ENCODE results near the gene PRDX6. TPM values are rescaled to one million over a fixed set of nuclear protein-coding genes. Genes with fewer than 3 reads are reported as not detected.

PRDX6 gene
- total RNA-seq, 1 donor from 2014 or later, result 95.8 TPM

Other genes starting within 250 kb of the PRDX6 start
- 1.7 TPM for gene SLC9C2, start 125.7 kb downstream of the PRDX6 start, total RNA-seq (ENCODE audit: insufficient read depth, low replicate concordance)
- not detected for gene TEX50, start 158.0 kb downstream of the PRDX6 start, total RNA-seq (ENCODE audit: insufficient read depth, low replicate concordance)
- 10.1 TPM for gene ANKRD45, start 192.5 kb downstream of the PRDX6 start, total RNA-seq (ENCODE audit: insufficient read depth, low replicate concordance)
- 29.9 TPM for gene KLHL20, start 237.6 kb downstream of the PRDX6 start, total RNA-seq (ENCODE audit: insufficient read depth, low replicate concordance)